ENCODE results near the gene KEAP1.

KEAP1 gene

GRCh38 chr19:10519421-10519820 is 16.3 kb upstream of the KEAP1 start:
- Histone ChIP-seq H3K27ac (no peak overlapping the region), H3K9me3 (no peaks in the 10 kb centered on the region), H3K4me3 (ENCODE audit: low read depth in 1 of 2, low read length in 1 of 2) (no peak overlapping the region), H3K27me3 (peaks cover 94% of the 10 kb centered on the region), H3K36me3 (no peaks in the 10 kb centered on the region), H3K4me1 (ENCODE audit: control insufficient read depth in 1 of 2, insufficient read depth in 1 of 2, low read depth in 1 of 2, low read length in 1 of 2) (peaks cover 0 to 8% of the 10 kb centered on the region in 2 experiments)
- no peak for TF ChIP-seq CTCF (IDR thresholded peaks at IDR 0.05)

GRCh38 chr19:10518444-10519361 is 15.5 kb upstream of the KEAP1 start:
- Histone ChIP-seq H3K9me3 (no peaks in the 10 kb centered on the region), H3K4me3 (ENCODE audit: low read depth in 1 of 2, low read length in 1 of 2) (no peak overlapping the region), H3K4me1 (ENCODE audit: control insufficient read depth in 1 of 2, insufficient read depth in 1 of 2, low read depth in 1 of 2, low read length in 1 of 2) (peaks cover 0 to 8% of the 10 kb centered on the region in 2 experiments), H3K36me3 (no peaks in the 10 kb centered on the region), H3K27ac (no peak overlapping the region), H3K27me3 (peaks cover 95% of the 10 kb centered on the region)
- TF ChIP-seq CTCF (IDR thresholded peaks at IDR 0.05) = no peak

GRCh38 chr19:10517760-10518443 is 14.7 kb upstream of the KEAP1 start:
- Histone ChIP-seq H3K27ac (no peak overlapping the region), H3K4me3 (ENCODE audit: low read depth in 1 of 2, low read length in 1 of 2) (no peak overlapping the region), H3K4me1 (ENCODE audit: control insufficient read depth in 1 of 2, insufficient read depth in 1 of 2, low read depth in 1 of 2, low read length in 1 of 2) (peaks cover 0 to 8% of the 10 kb centered on the region in 2 experiments), H3K9me3 (no peaks in the 10 kb centered on the region), H3K36me3 (no peaks in the 10 kb centered on the region), H3K27me3 (peaks cover 95% of the 10 kb centered on the region)
- TF ChIP-seq CTCF (IDR thresholded peaks at IDR 0.05) = no peak

- H3K27ac ChIP-seq = no peak within 1 kb of the TSS
- H3K9me3 ChIP-seq = no peaks in the 10 kb centered on the region
- peaks cover 99% of the 10 kb centered on the region for H3K27me3 ChIP-seq
- H3K4me1 ChIP-seq (ENCODE audit: control insufficient read depth in 1 of 2, insufficient read depth in 1 of 2, low read depth in 1 of 2, low read length in 1 of 2) = peaks cover 0 to 8% of the 10 kb centered on the region in 2 experiments
- H3K4me3 ChIP-seq (ENCODE audit: low read depth in 1 of 2, low read length in 1 of 2) = no peak within 1 kb of the TSS
- no peak for TF ChIP-seq CTCF (IDR thresholded peaks at IDR 0.05)
- no peaks in the 10 kb centered on the region for H3K36me3 ChIP-seq
Observed at GRCh38 chr19:10517361-10517759, 14.2 kb upstream of the KEAP1 start, which contains the start of gene S1PR5. Gene S1PR5, minus strand, starts transcription at chr19:10517447. Its CDS starts 2,436 bp downstream, at chr19:10515011.

- H3K36me3 ChIP-seq = no peaks in the 10 kb centered on the region
- peaks cover 0 to 8% of the 10 kb centered on the region in 2 experiments for H3K4me1 ChIP-seq (ENCODE audit: control insufficient read depth in 1 of 2, insufficient read depth in 1 of 2, low read depth in 1 of 2, low read length in 1 of 2)
- H3K4me3 ChIP-seq (ENCODE audit: low read depth in 1 of 2, low read length in 1 of 2) = no peak overlapping the region
- TF ChIP-seq CTCF (IDR thresholded peaks at IDR 0.05) = no peak
- peaks cover 99% of the 10 kb centered on the region for H3K27me3 ChIP-seq
- no peak overlapping the region for H3K27ac ChIP-seq
- H3K9me3 ChIP-seq = no peaks in the 10 kb centered on the region
Observed at GRCh38 chr19:10516671-10517286, 13.6 kb upstream of the KEAP1 start.
